Vagina (tissue), 2 donors: Measurements from ENCODE around the gene APOBEC3B. TPM values are rescaled to one million over a fixed set of nuclear protein-coding genes. Genes with fewer than 3 reads are reported as not detected.

ENCODE experiments used
- DNase-seq, 2 donors: peaks; one replicate each; pipeline ENCODE4 v3.0.0-alpha.2; 2017; ENCODE audit errors: extremely low spot score in 2 of 2
- H3K27ac ChIP-seq: fragments of 200-600 bp; sonication (generic); one replicate; pipeline ENCODE4 v1.5.1; 2019
- H3K27me3 ChIP-seq: fragments of 200-600 bp; sonication (generic); one replicate; pipeline ENCODE4 v1.5.1; 2019
- H3K36me3 ChIP-seq, 2 donors: fragments of 200-600 bp; sonication (generic); one replicate each; pipeline ENCODE4 v1.5.1; 2017 to 2019
- H3K4me1 ChIP-seq: fragments of 200-600 bp; sonication (generic); one replicate; pipeline ENCODE4 v1.5.1; 2019
- H3K4me3 ChIP-seq, 2 donors: fragments of 200-600 bp; sonication (generic); 1 replicate in 1 of 2; 2 replicates in 1 of 2; pipeline ENCODE4 v1.5.1; 2016 to 2019
- H3K9me3 ChIP-seq: fragments of 200-600 bp; sonication (generic); one replicate; pipeline ENCODE4 v1.5.1; 2019
- POLR2A ChIP-seq, 2 donors: fragments of 450-650 bp; IDR thresholded peaks; one replicate each; pipeline ENCODE4 v1.6.1; 2017; ENCODE audit warnings: antibody characterized with exemption in 2 of 2, mild to moderate bottlenecking in 2 of 2, moderate library complexity in 2 of 2
- POLR2AphosphoS5 ChIP-seq, 2 donors: sonication (generic); formaldehyde crosslinking; IDR thresholded peaks; one replicate each; pipeline ENCODE4 v1.9.0; 2017; ENCODE audit warnings: antibody characterized with exemption in 2 of 2, mild to moderate bottlenecking in 2 of 2, low read depth in 1 of 2; ENCODE audit not compliant: insufficient read depth in 1 of 2
- intact Hi-C: fragments of 100-400 bp; cut with DNase I; formaldehyde crosslinking; loops from one replicate; pipeline ENCODE4 v1.15.1; 2023
- total RNA-seq: library from RNA; depleted of rRNA; stranded (reverse); fragments of >200 nt; gene quantifications from one replicate; pipeline ENCODE4 v1.2.3, GENCODE V29; 2016
- TF ChIP-seq, protein P1 (sequence below), 3 experiments: fragments of 450-650 bp in 2 of 3; fragments of 200-600 bp in 1 of 3; sonication (generic) in 1 of 3; IDR thresholded peaks; one replicate each; pipeline ENCODE4 v1.5.1; 2017 to 2019; ENCODE audit warnings: antibody characterized with exemption in 3 of 3, mild to moderate bottlenecking in 2 of 3, moderate library complexity in 2 of 3

APOBEC3B gene
- total RNA-seq, 1 donor from 2014 or later, result not detected

DNA sequence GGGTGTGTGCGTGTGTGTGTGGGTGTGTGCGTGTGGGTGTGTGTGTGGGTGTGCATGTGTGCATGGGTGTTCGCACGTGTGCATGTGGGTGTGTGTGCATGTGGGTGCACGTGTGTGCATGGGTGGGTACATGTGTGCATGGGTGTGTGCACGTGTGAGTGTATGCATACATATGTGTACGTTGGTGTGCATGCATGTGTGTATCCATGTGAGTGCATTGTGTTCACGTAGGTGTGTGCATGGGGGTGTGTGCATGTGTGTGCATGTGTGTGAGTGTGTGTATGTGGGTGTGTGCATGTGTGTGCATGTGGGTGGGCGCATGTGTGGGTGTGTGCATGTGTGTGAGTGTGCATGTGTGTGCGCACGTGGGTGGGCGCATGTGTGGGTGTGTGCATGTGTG is 44.6 kb upstream of the APOBEC3B start:
- intact Hi-C loops, result no loop called here
- Histone ChIP-seq H3K36me3 (no peaks in the 10 kb centered on the region), H3K9me3 (no peaks in the 10 kb centered on the region), H3K4me1 (no peaks in the 10 kb centered on the region), H3K27me3 (no peaks in the 10 kb centered on the region), H3K4me3 (no peak overlapping the region), H3K27ac (no peak overlapping the region)
- DNase-seq, result no peak
- TF ChIP-seq, protein P1, sequence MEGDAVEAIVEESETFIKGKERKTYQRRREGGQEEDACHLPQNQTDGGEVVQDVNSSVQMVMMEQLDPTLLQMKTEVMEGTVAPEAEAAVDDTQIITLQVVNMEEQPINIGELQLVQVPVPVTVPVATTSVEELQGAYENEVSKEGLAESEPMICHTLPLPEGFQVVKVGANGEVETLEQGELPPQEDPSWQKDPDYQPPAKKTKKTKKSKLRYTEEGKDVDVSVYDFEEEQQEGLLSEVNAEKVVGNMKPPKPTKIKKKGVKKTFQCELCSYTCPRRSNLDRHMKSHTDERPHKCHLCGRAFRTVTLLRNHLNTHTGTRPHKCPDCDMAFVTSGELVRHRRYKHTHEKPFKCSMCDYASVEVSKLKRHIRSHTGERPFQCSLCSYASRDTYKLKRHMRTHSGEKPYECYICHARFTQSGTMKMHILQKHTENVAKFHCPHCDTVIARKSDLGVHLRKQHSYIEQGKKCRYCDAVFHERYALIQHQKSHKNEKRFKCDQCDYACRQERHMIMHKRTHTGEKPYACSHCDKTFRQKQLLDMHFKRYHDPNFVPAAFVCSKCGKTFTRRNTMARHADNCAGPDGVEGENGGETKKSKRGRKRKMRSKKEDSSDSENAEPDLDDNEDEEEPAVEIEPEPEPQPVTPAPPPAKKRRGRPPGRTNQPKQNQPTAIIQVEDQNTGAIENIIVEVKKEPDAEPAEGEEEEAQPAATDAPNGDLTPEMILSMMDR (IDR thresholded peaks at IDR 0.05), result no peak
- TF ChIP-seq POLR2AphosphoS5 (IDR thresholded peaks at IDR 0.05; ENCODE audit: insufficient read depth in 1 of 2, low read depth in 1 of 2), result no peak
- no peak for TF ChIP-seq POLR2A (IDR thresholded peaks at IDR 0.05)

DNA sequence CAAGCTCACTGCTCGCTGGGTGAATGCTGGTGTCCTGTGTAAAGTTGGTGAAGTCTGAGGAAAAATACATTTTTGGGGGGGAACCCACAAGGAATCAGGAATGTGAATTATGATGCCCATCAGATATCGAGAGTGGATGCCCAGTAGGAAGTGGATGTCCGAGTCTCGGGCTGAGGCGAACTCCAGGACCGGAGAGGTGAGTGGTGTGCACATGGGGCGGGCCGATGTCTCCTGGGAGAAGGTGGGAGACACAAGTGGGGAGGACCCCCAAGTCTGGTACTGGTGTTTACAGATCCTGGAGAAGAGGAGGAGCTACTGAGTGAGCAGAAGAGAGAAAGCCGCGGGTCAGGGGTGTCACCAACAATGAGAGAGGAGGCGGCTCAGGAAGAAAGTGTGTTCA is 43.9 kb upstream of the APOBEC3B start:
- intact Hi-C loops, result no loop called here
- no peaks in the 10 kb centered on the region for H3K4me1 ChIP-seq
- peak in 1 of 2 donors; percentile 91 for DNase-seq
- no peak for TF ChIP-seq POLR2A (IDR thresholded peaks at IDR 0.05)
- TF ChIP-seq, protein P1 (IDR thresholded peaks at IDR 0.05), result no peak
- TF ChIP-seq POLR2AphosphoS5 (IDR thresholded peaks at IDR 0.05; ENCODE audit: insufficient read depth in 1 of 2, low read depth in 1 of 2), result no peak
- no peaks in the 10 kb centered on the region for H3K36me3 ChIP-seq
- no peak overlapping the region for H3K27ac ChIP-seq
- no peaks in the 10 kb centered on the region for H3K9me3 ChIP-seq
- H3K4me3 ChIP-seq, result no peak overlapping the region
- no peaks in the 10 kb centered on the region for H3K27me3 ChIP-seq

DNA sequence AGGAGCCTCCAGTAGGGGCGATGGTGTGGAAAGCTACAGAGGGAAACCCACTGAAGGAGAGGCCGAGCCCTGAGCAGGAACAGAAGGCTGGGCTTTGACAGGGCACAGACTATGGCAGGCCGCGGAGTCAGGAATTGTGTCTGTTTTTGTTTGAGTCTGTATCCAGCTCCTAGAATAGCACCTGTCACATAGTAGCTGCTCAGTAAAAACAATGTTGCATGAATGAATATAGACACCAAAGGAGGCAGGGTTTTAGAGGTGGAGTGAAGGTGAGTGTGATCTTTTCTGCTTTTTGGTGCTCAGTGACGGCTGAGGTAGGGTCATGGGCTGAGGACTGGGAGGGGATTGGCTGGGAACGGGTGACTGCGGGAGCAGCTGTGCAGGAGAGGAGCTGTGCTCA is 43.2 kb upstream of the APOBEC3B start:
- no peaks in the 10 kb centered on the region for H3K27me3 ChIP-seq
- no peak overlapping the region for H3K4me3 ChIP-seq
- no peaks in the 10 kb centered on the region for H3K36me3 ChIP-seq
- DNase-seq, result no peak
- no peaks in the 10 kb centered on the region for H3K4me1 ChIP-seq
- no peak overlapping the region for H3K27ac ChIP-seq
- TF ChIP-seq POLR2AphosphoS5 (IDR thresholded peaks at IDR 0.05; ENCODE audit: insufficient read depth in 1 of 2, low read depth in 1 of 2) (no peak), POLR2A (IDR thresholded peaks at IDR 0.05) (no peak)
- TF ChIP-seq, protein P1 (IDR thresholded peaks at IDR 0.05), result no peak
- intact Hi-C loops, result no loop called here
- H3K9me3 ChIP-seq, result no peaks in the 10 kb centered on the region

DNA sequence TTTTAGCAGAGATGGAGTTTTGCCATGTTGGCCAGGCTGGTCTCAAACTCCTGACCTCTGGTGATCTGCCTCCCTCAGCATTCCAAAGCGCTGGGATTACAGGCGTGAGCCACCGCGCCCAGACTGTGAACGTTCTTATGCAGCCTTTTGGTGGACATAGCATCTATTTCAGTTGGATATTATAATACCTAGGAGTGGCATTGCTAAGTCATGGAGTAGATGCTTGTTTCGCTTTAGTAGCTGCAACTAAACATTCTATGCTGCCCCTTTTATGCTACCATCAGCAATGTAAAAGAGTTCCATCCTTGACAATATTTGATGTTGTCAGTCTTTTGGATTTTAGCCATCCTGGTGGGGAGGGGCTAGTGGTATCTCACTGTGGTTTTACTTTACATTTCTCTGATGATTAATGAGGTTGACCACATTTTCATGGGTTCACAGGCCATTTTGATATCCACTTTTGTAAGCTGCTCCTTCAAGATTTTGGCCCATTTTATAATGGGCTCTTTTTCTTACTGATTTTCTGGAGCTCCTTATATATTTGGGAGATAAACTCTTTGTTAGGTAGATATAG is 41.2 kb upstream of the APOBEC3B start:
- no peak overlapping the region for H3K4me3 ChIP-seq
- TF ChIP-seq POLR2A (IDR thresholded peaks at IDR 0.05) (no peak), POLR2AphosphoS5 (IDR thresholded peaks at IDR 0.05; ENCODE audit: insufficient read depth in 1 of 2, low read depth in 1 of 2) (no peak)
- TF ChIP-seq, protein P1 (IDR thresholded peaks at IDR 0.05), result no peak
- DNase-seq, result no peak
- no peaks in the 10 kb centered on the region for H3K36me3 ChIP-seq
- no peaks in the 10 kb centered on the region for H3K9me3 ChIP-seq
- H3K27me3 ChIP-seq, result no peaks in the 10 kb centered on the region
- H3K4me1 ChIP-seq, result no peaks in the 10 kb centered on the region
- intact Hi-C loops, result no loop called here
- no peak overlapping the region for H3K27ac ChIP-seq

DNA sequence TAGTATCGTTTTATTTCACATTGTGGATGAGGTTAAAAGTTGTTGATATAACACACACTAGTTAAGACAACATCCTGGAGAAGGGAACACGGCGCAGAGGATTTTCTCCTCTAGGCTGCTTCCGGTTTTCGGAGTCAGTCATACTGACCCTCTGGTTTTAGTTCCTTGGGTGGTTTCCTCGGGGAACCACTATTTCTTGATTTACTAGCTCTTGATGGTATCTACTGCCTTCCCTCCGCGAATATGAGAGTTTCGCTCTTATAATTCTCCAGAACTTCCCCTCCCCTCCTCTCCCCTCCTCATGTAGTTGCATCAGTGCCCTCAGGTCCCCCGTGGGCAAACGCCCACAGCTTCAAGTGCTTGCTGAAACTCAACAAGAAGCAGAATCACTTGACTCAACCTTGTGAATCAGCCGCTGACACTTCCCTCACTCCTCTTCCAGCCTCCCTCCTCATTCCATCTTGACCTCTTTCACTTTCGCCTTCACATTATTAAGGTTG is 40.6 kb upstream of the APOBEC3B start:
- intact Hi-C loops, result no loop called here
- no peaks in the 10 kb centered on the region for H3K9me3 ChIP-seq
- H3K27me3 ChIP-seq, result no peaks in the 10 kb centered on the region
- no peaks in the 10 kb centered on the region for H3K4me1 ChIP-seq
- H3K36me3 ChIP-seq, result no peaks in the 10 kb centered on the region
- no peak overlapping the region for H3K27ac ChIP-seq
- DNase-seq, result no peak
- H3K4me3 ChIP-seq, result no peak overlapping the region
- no peak for TF ChIP-seq POLR2AphosphoS5 (IDR thresholded peaks at IDR 0.05; ENCODE audit: insufficient read depth in 1 of 2, low read depth in 1 of 2)
- TF ChIP-seq, protein P1 (IDR thresholded peaks at IDR 0.05), result no peak
- TF ChIP-seq POLR2A (IDR thresholded peaks at IDR 0.05), result no peak
